ENCODE results near the gene TPMT.

- TF ChIP-seq POLR2A (IDR thresholded peaks at IDR 0.05) (no peak), CTCF (IDR thresholded peaks at IDR 0.05) (no peak), EP300 (IDR thresholded peaks at IDR 0.05) (no peak)
These were observed 22.5 kb downstream of the TPMT start for GRCh38 chr6:18132346-18132745.
